HEK293T (cell line): ENCODE measurements around the gene GFRA4.

Experiments used
- CTCF ChIA-PET: fragments of 350-600 bp; formaldehyde crosslinking; extraction: SDS; loops from one replicate; lab custom pipeline; 2021; ENCODE audit warnings: antibody characterized with exemption, inconsistent platforms; lab: Yijun Ruan, JAX
- POLR2A ChIA-PET: fragments of 350-600 bp; formaldehyde crosslinking; extraction: SDS; loops from one replicate; lab custom pipeline; 2020; ENCODE audit warnings: antibody characterized with exemption, inconsistent platforms; lab: Yijun Ruan, JAX
- DNase-seq: peaks from one replicate; pipeline ENCODE4 v3.0.0; 2012; ENCODE audit warnings: mixed read lengths; ENCODE audit errors: extremely low spot score
- ARNT ChIP-seq: fragments of 450-650 bp; IDR thresholded peaks from 2 replicates; pipeline ENCODE4 v1.6.1; 2017; ENCODE audit warnings: mild to moderate bottlenecking
- BHLHE40 ChIP-seq: fragments of 450-650 bp; IDR thresholded peaks from 2 replicates; pipeline ENCODE4 v1.6.1; 2016; ENCODE audit warnings: mild to moderate bottlenecking, moderate library complexity, borderline replicate concordance
- CTBP1 ChIP-seq: fragments of 450-650 bp; IDR thresholded peaks from 2 replicates; pipeline ENCODE4 v1.6.1; 2016; ENCODE audit warnings: borderline replicate concordance
- ELF4 ChIP-seq: fragments of 450-650 bp; IDR thresholded peaks from 2 replicates; pipeline ENCODE4 v1.6.1; 2017; ENCODE audit warnings: antibody characterized with exemption
- FOXA1 ChIP-seq: fragments of 450-650 bp; IDR thresholded peaks from 2 replicates; pipeline ENCODE4 v1.6.1; 2016; ENCODE audit warnings: mild to moderate bottlenecking
- FOXK2 ChIP-seq: fragments of 450-650 bp; IDR thresholded peaks from 2 replicates; pipeline ENCODE4 v1.6.1; 2016; ENCODE audit warnings: mild to moderate bottlenecking
- FOXM1 ChIP-seq: fragments of 450-650 bp; IDR thresholded peaks from 2 replicates; pipeline ENCODE4 v1.6.1; 2017; ENCODE audit warnings: mild to moderate bottlenecking, borderline replicate concordance
- HDGF ChIP-seq: fragments of 450-650 bp; IDR thresholded peaks from 2 replicates; pipeline ENCODE4 v1.6.1; 2017; ENCODE audit warnings: antibody characterized with exemption, borderline replicate concordance
- L3MBTL2 ChIP-seq: fragments of 450-650 bp; conservative IDR thresholded peaks from 2 replicates; pipeline ENCODE4 v1.6.1; 2016; ENCODE audit warnings: mild to moderate bottlenecking
- LEF1 ChIP-seq: fragments of 450-650 bp; IDR thresholded peaks from 2 replicates; pipeline ENCODE4 v1.6.1; 2017; ENCODE audit warnings: mild to moderate bottlenecking, borderline replicate concordance
- NFRKB ChIP-seq: fragments of 450-650 bp; IDR thresholded peaks from 2 replicates; pipeline ENCODE4 v1.6.1; 2016; ENCODE audit warnings: mild to moderate bottlenecking, moderate library complexity
- PKNOX1 ChIP-seq: fragments of 450-650 bp; IDR thresholded peaks from 2 replicates; pipeline ENCODE4 v1.6.1; 2016
- SP1 ChIP-seq: fragments of 450-650 bp; IDR thresholded peaks from 2 replicates; pipeline ENCODE4 v1.6.1; 2017
- SUZ12 ChIP-seq: fragments of 450-650 bp; IDR thresholded peaks from 2 replicates; pipeline ENCODE4 v1.6.1; 2016; ENCODE audit warnings: mild to moderate bottlenecking
- TARDBP ChIP-seq: fragments of 450-650 bp; IDR thresholded peaks from 2 replicates; pipeline ENCODE4 v1.6.1; 2016
- ZNF384 ChIP-seq: fragments of 450-650 bp; IDR thresholded peaks from 2 replicates; pipeline ENCODE4 v1.6.1; 2016

GFRA4 gene

GRCh38 chr20:3614466-3614865, 48.7 kb downstream of the GFRA4 start:
- ChIA-PET POLR2A (no interaction called here), CTCF (interaction anchor here (0.6 to 1.7 kb wide), 2 partner anchors 51 to 141 kb away, joined by 3 to 4 read pairs; no protein-coding TSS in a partner anchor)
- TF ChIP-seq FOXK2 = no peak
- TF ChIP-seq FOXA1 = no peak
- no peak for TF ChIP-seq PKNOX1
- no peak for TF ChIP-seq SP1
- TF ChIP-seq LEF1 = no peak
- TF ChIP-seq ZNF384 = no peak
- TF ChIP-seq TARDBP = no peak
- TF ChIP-seq HDGF = no peak
- no peak for TF ChIP-seq SUZ12
- no peak for TF ChIP-seq NFRKB
- no peak for TF ChIP-seq ARNT
- no peak for TF ChIP-seq L3MBTL2
- TF ChIP-seq ELF4 = no peak
- no peak for TF ChIP-seq FOXM1
- no peak for TF ChIP-seq BHLHE40
- TF ChIP-seq CTBP1 = no peak
- DNase-seq = no peak

DNA sequence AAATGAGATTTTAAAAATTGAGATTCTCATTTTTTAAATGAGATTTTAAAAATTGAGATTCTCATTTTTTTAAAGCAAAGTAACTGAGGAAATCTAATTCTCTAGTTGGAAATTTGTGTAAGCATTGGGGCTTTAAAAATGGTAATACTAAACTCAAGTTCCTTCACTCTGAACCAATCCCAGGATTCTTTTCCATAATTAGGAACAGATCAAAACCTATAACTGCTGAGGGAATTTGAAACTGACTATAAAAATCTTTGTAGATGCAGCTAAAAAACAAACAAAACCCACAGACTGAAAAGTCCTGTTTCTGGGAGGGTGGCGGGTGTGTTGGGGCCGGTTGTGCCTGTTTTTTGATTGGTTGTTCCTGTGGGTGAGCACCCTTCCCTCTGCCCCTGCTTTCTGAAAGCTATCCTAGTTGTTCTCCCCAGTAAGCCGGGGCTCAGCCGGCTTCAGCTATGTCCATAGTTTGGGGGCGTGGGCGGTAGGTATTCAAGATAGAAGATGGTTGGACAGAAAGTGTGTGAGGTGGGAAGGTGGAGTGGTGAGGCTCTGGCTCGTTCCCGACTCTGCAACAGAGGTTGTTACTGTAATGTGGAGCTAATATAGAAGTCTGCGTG, 49.3 kb downstream of the GFRA4 start:
- CTCF ChIA-PET = interaction anchor here (0.6 to 1.7 kb wide), 2 partner anchors 51 to 140 kb away, joined by 3 to 4 read pairs; no protein-coding TSS in a partner anchor
- DNase-seq = no peak
- TF ChIP-seq LEF1 (no peak), BHLHE40 (no peak), FOXK2 (no peak)
- POLR2A ChIA-PET = no interaction called here

GRCh38 chr20:3612795-3613572, 50.2 kb downstream of the GFRA4 start:
- no peak for DNase-seq
- ChIA-PET POLR2A (no interaction called here), CTCF (interaction anchor here (1.7 kb wide), 1 partner anchor 50 kb away, joined by 4 read pairs; no protein-coding TSS in a partner anchor)
- no peak for TF ChIP-seq FOXK2

DNA sequence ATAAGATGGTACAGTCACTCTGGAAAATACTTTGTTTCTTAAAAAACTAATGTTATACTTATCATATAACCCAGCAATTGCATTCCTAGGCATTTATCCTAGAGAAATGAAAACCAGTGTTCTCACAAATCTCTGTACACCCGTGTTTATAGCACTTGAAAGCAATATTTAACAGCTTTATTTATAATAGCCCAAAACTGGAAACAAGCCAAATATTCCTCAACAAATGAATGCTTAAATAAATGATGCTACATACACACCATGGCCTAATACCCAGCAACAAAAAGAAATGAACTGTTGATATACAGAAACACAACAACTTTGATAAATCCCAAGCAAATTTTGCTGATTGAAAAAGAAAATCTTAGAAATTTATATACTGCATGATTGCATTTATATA, 51.3 kb downstream of the GFRA4 start:
- DNase-seq = no peak
- ChIA-PET POLR2A (no interaction called here), CTCF (no interaction called here)
- TF ChIP-seq ZNF384 (no peak), PKNOX1 (no peak), SP1 (no peak), L3MBTL2 (no peak), FOXK2 (no peak), CTBP1 (no peak), FOXM1 (no peak), SUZ12 (no peak), ELF4 (no peak), TARDBP (no peak), ARNT (no peak), LEF1 (no peak), NFRKB (no peak), HDGF (no peak), FOXA1 (no peak), BHLHE40 (no peak)
